DLD1 (cell line): ENCODE measurements around the gene SCMH1.

ENCODE experiments used
- in situ Hi-C: cut with HindIII; loops from 2 replicates; pipeline ENCODE4 v1.10.0; 2017; ENCODE audit warnings: low sequenced_read_pairs

Gene SCMH1

GRCh38 chr1:41101950-41102607 lies 140.0 kb downstream of the SCMH1 start:
- in situ Hi-C loops = no loop called here

- in situ Hi-C loops = no loop called here
Measured at GRCh38 chr1:41101076-41101475, 141.0 kb downstream of the SCMH1 start.

- in situ Hi-C loops = no loop called here
Measured at GRCh38 chr1:41100170-41100569, 141.9 kb downstream of the SCMH1 start.

- in situ Hi-C loops = no loop called here
Measured at GRCh38 chr1:41098730-41099460, 143.2 kb downstream of the SCMH1 start.

- in situ Hi-C loops = no loop called here
Measured at GRCh38 chr1:41097105-41097504, 145.0 kb downstream of the SCMH1 start.

- in situ Hi-C loops = no loop called here
Measured at GRCh38 chr1:41093826-41094225, 148.3 kb downstream of the SCMH1 start.

DNA sequence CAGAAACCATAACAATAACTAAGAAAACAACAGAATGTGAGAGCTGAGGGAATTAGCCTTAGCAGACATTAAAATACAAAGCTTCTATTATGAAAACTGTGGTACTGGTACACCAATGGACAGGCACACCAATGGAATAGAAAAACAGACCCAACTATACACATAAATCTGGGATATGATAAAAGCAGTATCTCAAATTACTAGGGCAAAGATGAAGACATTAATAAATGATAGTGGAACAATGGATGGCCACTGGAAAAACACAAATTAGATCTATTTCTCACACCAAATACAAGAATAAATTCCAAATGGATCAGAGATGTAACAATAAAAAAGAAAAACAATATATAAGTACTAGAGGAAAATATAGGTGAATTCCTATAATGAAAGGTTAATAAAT lies 155.2 kb downstream of the SCMH1 start:
- in situ Hi-C loops = no loop called here

GRCh38 chr1:41078616-41079015 lies 163.5 kb downstream of the SCMH1 start:
- in situ Hi-C loops = no loop called here

- in situ Hi-C loops = no loop called here
Measured at GRCh38 chr1:41078193-41078592, 163.9 kb downstream of the SCMH1 start.

- in situ Hi-C loops = loop anchor here (5.0 kb wide), 1 partner anchor 72 kb away; no protein-coding TSS in a partner anchor
Measured at GRCh38 chr1:41073971-41074370, 168.1 kb downstream of the SCMH1 start.

DNA sequence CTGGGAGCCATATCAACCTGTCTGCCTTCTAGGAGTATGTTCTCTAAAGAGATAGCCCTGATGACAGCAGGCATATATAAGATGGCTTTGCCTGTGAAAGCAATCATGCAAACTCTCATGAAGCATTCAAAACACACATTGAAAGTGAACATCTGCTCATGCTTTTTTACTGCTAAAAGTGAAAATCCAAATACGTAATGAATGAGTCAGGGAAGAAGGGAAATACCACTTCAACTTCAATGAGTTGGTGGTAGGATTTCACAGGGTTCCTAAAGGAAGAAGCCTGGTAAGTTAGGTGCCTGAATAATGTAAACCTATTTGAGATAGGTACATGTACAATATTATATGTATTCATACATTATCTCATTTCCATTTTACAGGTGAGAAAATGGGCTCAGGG lies 170.1 kb downstream of the SCMH1 start:
- in situ Hi-C loops = loop anchor here (5.0 kb wide), 1 partner anchor 70 kb away; no protein-coding TSS in a partner anchor

GRCh38 chr1:41056907-41057306 lies 185.2 kb downstream of the SCMH1 start:
- in situ Hi-C loops = no loop called here

DNA sequence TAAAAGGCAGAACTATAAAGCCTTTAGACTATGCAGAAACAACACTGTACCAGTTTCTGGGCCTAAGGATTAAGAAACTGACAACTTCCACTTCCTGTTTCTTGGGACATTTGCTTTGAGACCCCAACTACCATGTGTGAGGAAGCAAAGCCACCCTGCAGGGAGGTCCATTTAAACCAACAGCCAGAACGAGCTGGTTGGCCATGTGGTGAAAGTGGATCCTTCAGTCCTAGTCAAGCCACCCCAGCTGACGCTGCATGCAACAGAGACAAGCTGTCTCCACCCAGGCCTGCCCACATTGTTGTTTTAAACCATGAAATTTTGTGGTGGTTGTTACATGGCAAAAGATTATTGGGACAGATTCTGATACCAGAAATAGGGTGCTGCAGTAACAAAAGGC lies 188.8 kb downstream of the SCMH1 start:
- in situ Hi-C loops = no loop called here

- in situ Hi-C loops = no loop called here
Measured at GRCh38 chr1:41051022-41051421, 191.1 kb downstream of the SCMH1 start.

DNA sequence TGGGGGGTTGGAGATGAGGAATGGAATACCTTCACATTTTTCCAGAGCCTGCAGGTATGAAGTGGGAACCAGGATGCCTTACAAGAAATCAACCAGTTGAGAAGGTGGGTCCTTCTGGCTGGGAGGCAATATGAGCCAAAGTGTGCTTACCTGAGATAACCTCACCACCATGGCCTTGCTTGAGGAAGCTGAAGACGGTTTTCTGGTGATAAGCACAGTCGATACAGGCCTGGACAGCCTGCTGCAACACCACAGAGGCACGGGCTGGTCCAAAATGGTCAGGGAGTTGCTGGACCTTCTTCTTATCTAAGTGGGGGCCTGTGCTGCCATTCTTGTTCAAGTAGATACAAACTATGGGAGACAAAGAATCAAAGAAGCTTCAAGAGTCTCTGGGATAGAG lies 193.6 kb downstream of the SCMH1 start:
- in situ Hi-C loops = loop anchor here (25.0 kb wide), 1 partner anchor 389 kb away; no protein-coding TSS in a partner anchor

GRCh38 chr1:41046347-41046775 lies 195.7 kb downstream of the SCMH1 start:
- in situ Hi-C loops = loop anchor here (25.0 kb wide), 1 partner anchor 391 kb away; no protein-coding TSS in a partner anchor

DNA sequence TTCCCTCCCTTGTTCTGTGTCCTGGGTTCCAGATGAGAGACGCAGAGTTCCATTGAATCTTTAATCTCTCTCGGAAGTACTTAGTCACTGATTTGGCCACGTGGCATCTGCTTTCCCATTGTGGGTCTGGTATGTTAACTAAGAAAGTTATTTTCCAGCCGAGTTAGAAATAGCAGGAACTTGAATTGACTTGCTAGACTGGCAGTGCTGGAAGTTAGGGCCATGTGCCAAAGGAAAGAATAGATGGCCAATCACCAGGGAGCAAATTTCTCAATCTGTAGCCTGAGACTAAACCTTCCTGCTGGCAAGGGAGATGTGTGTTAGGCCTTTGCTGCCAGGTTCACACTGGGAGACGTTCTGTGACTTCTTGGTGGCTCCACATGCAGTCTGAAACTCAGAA lies 196.4 kb downstream of the SCMH1 start:
- in situ Hi-C loops = loop anchor here (25.0 kb wide), 1 partner anchor 392 kb away; no protein-coding TSS in a partner anchor

- in situ Hi-C loops = loop anchor here (25.0 kb wide), 1 partner anchor 393 kb away; no protein-coding TSS in a partner anchor
Measured at GRCh38 chr1:41044187-41044586, 197.9 kb downstream of the SCMH1 start.

- in situ Hi-C loops = loop anchor here (25.0 kb wide), 1 partner anchor 396 kb away; no protein-coding TSS in a partner anchor
Measured at GRCh38 chr1:41041614-41042270, 200.4 kb downstream of the SCMH1 start.

GRCh38 chr1:41038110-41038509 lies 204.0 kb downstream of the SCMH1 start:
- in situ Hi-C loops = loop anchor here (25.0 kb wide), 1 partner anchor 399 kb away; no protein-coding TSS in a partner anchor
